NCI-H1048 (cell line): ENCODE results near the gene PRCC.

Source experiments
- DNase-seq: peaks from one replicate; lab custom pipeline; 2025; lab: John Stamatoyannopoulos, UW

The PRCC gene

GRCh38 chr1:156797212-156797871 lies 30.0 kb downstream of the PRCC start:
- no peak for DNase-seq

DNA sequence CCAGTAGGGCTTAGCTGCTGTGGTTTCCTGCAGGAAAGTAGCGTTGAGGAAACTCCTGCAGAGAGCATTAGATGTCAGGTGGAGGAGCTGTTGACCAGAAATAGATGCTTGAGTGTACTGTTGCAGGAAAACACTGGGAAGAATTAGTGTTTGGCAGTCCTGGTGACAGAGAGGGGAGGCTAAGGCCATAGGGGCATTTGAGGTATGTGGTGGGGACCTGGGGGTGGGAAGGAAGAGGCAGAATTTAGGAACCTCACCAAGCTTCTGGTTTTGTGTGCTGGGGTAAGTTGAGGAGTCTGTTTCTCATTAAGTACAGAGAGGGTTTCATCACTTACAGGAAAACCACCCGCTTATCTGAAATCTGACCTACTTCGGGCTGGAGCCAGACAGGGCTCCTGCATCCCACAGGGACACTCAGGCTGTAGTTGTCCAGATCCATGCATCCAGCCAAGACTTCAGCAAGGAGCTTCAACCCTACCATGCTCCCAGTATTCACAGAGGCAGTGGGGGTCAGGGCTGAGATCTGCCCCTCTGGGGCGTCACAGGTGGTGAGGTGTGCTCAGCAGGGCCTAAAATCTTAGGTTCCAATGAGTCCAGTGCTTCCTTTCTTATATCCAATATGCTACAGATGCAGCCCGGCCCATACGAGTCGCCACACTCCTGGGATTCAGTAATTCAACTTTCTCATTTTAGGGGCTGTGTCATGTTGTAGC lies 34.2 kb downstream of the PRCC start:
- no peak for DNase-seq

GRCh38 chr1:156802421-156802935 lies 35.1 kb downstream of the PRCC start:
- no peak for DNase-seq

DNA sequence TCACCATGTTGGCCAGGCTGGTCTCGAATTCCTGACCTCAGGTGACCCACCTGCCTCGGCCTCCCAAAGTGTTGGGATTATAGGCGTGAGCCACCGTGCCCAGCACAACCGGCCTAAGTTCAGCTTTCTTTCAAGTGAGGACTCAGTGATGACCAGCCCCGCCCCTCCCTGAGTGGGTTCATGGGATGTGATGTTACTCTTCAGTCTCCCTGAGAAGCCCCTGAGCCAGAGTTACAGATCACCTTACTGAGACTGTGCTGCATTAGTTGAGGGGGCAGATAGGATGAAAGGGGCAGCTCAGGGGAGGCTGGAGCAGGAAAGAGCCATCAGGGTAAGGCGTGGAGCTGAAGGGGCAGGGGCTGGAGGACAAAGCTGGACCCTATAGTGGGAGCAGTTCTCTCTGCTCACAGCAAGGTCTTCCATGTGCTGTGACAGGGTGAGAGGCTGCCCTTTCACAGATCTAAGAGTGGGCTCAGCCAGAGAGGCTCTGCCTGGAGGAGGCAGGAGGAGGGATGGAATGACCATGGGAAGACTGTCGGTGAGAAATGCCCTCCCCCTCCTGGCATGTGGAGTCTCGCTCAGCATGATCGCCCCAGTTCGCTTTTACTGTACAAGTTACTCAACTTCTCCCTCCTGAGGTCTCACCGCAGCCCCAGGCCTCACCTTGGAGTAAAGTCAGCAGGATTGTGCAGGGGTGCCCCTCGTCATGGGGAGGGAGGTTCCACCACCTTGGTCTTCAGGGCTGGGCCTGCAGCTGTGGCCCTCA lies 35.9 kb downstream of the PRCC start:
- no peak for DNase-seq

GRCh38 chr1:156804026-156804425 lies 36.7 kb downstream of the PRCC start:
- DNase-seq, result no peak

DNA sequence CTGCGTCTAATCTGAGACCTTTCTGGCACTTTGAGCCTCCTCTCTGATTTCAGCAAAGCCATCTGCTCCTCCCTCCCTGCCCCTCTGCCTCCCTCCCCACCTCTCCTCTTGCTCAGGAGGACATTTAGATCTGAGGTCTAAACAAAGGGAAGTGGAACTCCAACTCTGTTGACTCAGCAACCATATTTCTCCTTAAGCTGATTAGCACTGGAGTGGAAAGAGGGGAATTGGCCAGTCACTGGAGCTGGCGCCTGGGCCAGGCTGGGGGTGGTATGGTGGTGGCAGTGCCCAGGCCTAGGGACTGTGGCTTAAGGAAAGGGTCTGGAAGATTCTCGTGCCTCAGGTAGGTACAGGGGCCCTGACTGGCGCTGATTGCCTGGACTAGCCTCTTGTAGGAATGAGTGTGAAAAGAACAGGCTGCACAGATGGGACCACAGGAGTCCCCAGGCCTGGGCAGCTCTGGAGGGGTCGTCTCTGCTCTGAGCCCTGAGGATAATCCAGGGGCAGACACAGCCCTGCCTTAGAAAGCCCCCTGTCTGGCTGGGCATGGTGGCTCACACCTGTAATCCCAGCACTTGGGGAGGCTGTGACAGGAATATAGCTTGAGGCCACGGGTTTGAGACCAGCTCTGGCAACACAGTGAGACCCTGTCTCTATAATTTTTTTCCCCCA lies 37.4 kb downstream of the PRCC start:
- DNase-seq, result no peak

DNA sequence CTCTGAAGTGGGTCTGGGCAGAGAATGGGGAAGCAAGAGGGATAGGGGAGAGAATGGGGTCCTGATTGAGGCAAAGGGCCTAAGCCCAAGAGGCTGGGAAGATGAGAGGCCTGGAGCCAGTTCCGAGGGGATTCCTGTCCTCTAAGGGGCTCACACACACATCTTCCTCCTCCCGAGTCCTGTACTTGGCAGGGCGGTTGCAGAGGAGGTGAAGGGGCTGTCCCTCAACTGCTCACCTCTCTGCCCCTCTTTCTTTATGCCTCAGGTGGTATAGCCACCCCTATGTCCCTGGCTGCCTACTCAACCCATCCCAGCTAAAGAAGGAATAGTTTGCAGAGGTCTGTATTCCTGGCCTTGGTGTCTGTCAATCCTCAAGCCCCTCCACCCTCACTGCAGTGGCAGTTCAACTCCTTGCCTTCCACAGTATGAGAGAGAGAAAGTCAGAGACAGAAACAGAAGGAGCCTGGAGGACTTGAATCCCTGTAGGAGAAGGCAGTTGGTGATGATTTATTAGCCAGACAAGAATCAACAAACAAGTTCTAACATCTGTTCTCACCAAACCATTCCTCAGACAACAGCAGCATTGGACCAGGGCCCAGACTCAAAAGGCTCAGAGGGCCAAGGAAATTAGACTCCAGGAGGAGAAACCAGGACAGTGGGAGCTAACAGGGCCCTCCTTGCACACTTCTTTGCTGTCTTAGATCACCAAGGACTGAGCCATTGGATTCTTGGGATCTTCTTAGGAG lies 38.6 kb downstream of the PRCC start:
- no peak for DNase-seq

- no peak for DNase-seq
Observed at GRCh38 chr1:156806512-156807440, 39.4 kb downstream of the PRCC start.

GRCh38 chr1:156807627-156808026 lies 40.3 kb downstream of the PRCC start:
- DNase-seq, result no peak

DNA sequence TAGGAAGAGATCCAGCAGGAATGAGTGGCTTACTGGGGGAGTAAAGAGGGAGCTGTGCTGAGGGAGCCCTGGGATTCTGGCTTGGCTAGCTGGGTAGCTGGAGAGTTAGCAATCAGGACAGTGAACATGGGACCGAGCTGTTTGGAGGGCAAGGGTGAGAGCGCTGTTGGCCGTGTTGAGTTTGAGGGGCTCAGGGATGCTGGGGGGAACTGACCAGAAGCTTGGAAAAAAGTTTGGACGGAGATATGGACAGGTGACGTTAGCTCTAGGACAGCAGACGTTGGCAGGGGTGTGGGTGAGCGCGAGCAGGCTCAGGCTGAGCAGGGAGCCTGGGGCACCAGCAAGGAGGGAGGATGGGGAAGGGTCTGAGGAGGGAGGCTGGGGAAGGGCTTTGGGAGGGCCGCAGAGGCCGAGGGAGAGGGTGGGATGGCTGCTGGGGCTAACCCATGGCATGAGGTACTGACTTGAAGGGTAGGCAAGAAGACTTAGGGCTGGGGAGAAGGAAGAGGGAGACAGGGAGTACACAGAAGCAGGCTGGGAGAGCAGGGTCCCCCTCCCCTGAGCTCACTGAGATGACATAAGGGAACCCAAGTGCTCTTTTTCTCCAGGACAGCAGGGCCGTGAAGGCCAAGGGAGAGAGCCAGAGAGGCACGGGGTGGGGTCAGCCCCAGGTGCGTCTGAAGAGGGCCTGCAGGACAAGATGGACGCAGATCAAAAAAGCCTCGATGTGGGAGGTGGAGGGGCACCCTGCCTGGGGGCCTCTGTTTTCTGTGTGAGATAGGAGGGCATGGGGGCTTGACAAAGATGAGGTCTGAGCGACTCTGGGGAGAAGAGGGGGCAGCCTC lies 41.1 kb downstream of the PRCC start:
- DNase-seq, result no peak

- DNase-seq, result no peak
Observed at GRCh38 chr1:156809281-156809680, 41.9 kb downstream of the PRCC start.

GRCh38 chr1:156809711-156810366 lies 42.5 kb downstream of the PRCC start:
- no peak for DNase-seq

DNA sequence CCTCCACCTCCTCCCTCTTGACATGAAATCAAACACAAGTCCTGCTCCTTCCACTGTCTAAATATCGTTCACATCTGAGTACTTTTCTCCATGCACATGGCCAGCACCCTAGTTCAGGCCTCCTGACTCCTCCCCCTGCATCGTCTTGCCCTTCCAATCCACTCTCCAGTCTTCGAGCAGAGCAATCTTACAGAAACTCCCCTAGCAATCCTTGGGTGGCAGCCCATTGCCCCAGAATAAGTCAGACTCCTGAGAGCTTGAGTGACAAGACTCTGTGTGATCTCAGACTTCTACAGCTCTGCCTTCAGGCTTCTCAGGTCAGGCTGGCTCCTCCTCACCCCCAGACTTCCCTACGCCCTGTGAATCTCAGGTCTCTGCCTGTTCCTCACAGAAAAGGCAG lies 43.8 kb downstream of the PRCC start:
- DNase-seq, result no peak

DNA sequence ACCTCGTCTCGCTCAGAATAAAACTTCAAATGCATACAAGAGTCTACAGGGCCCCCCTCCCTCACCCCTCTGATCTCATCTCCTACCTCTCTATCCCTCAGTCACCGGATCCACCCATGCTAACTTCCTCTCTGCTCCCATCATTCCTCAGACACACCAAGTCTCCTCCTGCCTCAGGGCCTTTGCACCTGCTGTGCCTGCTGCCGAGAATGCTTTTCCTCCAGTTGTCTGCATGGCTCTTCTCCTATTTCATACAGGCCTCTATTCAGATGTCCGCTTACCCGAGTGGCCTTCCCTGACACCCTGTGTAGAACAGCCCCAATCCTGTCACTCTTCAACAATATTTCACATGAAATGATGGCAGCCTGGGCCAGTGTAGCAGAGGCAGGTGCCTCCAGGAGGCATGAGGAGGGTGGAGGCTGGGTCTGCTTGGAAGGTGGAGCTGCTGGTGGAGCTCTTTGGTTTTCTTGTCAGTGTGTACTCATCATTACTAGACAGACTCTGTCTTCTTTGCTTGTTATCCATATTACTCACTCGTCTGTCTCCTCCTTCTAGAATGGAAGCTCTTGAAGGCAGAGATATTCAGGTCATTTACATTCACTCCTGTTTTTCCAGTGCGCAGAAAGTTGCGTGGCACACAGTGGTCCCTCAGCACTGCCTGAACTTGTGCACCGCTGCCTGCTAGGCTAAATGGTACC lies 45.1 kb downstream of the PRCC start:
- DNase-seq, result no peak

DNA sequence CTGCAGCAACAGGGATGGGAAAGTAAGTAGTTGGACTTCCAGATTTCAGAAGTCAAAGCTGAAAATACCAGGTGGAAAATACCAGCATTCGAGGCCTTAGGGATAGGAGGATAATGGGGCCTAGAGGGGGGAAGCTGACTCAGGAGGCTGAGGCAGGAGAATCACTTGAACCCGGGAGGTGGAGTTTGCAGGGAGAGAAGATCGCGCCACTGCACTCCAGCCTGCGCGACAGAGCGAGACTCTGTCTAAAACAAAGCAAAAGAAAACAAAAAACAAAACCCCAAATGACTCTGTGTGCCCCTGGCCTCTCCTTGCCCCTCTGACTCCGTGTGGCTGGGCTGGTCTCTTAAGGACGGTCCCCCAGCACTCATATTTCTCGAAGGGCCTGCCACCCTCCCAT lies 46.0 kb downstream of the PRCC start:
- no peak for DNase-seq

- no peak for DNase-seq
Observed at GRCh38 chr1:156813750-156814570, 46.6 kb downstream of the PRCC start.

DNA sequence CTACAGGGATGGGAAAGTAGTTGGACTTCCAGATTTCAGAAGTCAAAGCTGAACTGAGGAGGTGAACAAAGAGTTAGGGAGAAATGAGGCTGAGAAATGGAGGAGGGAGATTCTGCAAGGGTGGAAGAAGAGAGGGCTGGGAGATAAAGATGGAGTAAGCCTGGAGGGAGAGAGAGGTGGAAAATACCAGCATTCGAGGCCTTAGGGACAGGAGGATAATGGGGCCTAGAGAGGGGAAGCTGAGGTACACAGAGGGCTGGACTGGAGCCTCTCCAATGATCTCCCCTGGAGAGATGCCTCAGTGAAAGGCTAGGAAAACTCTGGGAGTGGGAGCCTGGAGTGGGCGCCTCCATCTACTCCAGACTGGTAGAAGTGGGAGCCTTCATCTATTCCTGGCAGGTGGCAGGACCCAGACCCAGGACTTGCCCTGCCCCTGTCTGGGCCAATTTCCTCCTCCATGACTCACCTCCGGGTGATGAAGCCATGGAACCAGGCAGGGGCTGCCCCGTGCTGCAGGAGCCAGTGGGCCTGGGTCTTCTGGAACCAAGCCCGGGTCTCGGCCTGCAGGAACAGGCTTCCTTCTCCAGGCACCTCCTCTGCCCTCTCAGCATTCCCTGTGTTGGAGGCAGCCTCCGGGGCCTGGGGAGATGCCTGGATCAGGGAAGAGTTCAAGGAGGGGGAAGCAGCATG lies 47.4 kb downstream of the PRCC start:
- DNase-seq, result no peak
